IPS-NIHi7 (cell line): ENCODE measurements around the gene GPR89A.
"Not testable (repeated sequence)": the region's sequence is repeated elsewhere in the genome, so short reads cannot be mapped to it uniquely, and the experiment has no call there.

Source experiments
- DNase-seq: peaks from one replicate; pipeline ENCODE4 v3.0.0; 2012; ENCODE audit warnings: mixed read lengths; ENCODE audit errors: extremely low spot score

Gene GPR89A

GRCh38 chr1:145686078-145686477, 78.3 kb downstream of the GPR89A start:
- DNase-seq, result not testable (repeated sequence)

- no peak for DNase-seq
Observed at GRCh38 chr1:145688328-145688727, 80.5 kb downstream of the GPR89A start.

DNA sequence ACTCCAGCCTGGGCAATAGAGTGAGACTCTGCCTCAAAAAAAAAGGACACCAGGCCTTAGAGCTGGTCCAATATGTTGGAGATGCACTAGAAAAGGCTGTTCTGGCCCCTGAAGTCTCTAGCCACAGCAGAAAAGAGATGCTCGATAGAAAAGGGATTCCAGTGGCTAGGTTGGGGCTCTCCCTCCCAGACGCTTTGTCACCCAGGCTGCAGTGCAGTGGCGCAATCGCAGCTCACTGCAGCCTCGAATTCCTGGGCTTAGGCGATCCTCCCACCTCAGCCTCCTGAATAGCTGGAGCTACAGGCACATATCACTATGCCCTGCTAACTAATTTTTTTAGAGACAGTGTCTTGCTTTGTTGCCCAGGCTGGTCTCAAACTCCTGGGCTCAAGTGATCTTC, 81.1 kb downstream of the GPR89A start:
- no peak for DNase-seq

GRCh38 chr1:145689922-145690321, 82.1 kb downstream of the GPR89A start:
- DNase-seq, result no peak

GRCh38 chr1:145690587-145691558, 83.1 kb downstream of the GPR89A start:
- no peak for DNase-seq

DNA sequence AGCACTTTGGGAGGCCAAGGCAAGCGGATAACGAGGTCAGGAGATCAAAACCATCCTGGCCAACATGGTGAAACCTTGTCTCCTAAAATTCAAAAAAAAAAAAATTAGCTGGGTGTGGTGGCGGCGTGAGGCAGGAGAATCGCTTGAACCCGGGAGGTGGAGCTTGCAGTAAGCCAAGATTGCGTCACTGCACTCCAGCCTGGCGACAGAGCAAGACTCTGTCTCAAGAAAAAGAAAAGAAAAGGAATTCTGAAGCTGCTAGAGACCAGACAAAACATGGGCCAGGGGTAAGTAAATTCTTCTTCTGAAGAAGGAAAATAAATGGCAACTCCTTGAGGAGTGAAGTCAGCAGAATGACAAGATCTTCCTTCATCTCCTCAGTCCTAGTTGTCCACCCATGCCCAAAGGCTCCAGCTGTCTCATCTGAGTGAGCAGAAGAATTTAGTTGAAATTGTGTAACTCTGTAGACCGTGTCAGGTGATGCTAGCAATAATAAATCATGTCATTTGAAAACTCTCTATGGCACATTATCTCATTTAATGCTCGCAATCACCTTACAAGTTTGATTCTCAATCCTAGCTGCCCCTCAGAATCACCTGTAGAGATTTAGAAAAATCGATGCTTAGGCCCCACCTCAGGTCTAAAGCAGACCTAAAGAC, 85.1 kb downstream of the GPR89A start:
- DNase-seq, result no peak

DNA sequence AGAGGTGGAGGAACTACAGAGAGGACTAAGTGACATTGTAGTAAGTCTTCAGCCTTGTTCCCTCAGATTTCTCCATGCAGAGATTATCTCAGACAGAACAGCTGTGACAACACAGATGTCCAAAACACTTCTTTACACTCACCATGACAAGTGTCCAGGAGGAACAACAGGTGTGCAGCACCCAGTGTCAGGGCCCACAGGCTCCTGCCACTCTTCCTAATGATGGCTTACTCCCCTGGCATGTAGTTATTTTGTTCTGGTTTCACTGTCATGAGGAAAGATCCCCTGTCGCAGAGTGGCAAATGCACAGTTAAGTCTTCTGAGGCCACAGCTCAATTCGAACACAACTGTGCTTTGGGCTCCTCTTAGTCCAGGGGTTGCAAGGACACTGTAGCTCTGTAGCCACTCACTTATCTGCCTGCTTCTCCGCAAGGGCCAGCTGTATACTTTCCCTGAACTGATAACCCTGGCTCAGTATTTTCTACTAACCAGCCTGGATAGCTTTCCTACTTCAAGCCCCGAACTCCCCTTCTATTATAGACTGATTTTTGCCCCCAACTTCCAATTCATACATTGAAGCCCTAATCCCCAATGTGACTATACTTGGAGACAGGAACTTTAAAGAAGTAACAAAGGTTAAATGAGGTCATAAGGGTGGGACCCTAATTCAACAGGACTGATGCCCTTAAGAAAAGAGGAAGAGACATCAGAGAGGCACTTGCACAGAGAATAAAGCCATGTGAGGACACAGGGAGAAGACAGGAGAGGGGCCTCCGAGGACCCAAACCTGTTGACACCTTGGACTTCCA, 88.2 kb downstream of the GPR89A start:
- no peak for DNase-seq

- DNase-seq, result no peak
Observed at GRCh38 chr1:145696630-145696960, 88.8 kb downstream of the GPR89A start.

DNA sequence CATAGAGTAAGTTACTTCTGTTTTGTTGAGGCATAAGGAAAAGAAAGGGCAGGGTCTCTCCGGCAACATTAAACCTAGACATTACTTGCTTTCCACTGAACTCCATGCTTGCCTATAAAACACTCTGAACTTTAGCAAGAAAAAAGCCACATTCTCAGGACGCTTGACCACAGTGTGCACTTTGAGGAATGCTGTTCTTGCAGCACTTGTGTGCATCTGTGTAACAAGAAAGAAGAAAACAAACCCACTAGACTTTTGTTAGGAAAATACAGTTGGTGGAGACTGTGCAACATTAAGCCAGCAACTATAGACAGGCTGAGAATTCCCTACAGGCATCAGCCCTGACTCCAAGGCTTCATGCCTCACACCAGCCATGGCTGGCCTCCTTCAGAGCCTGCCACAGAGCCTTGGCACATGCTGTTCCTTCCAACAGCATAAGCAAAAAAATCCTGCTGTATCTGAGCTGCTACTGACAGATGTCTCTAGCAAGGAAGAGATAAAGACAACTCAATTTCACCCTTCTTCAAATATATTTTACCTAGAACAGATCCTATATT, 93.6 kb downstream of the GPR89A start:
- no peak for DNase-seq

GRCh38 chr1:145702052-145702451, 94.3 kb downstream of the GPR89A start:
- no peak for DNase-seq

DNA sequence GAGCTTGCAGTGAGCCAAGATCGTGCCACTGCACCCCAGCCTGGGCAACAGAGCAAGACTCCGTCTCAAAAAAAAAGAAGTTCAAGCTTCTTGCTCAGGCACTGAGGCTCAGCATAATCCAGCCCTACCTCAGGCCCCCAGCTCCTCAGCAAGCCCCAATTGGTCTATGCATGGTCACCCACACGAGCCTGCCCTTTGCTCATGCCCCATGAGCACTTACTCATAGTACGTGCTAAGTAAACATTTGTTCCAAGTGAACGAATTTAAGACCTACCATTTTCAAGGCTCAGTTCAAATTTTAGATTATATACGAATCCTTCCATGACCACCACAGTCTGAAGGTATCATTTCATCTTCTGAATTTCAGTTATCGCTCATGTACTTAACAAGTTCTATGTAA, 95.0 kb downstream of the GPR89A start:
- peak; percentile 3 for DNase-seq

DNA sequence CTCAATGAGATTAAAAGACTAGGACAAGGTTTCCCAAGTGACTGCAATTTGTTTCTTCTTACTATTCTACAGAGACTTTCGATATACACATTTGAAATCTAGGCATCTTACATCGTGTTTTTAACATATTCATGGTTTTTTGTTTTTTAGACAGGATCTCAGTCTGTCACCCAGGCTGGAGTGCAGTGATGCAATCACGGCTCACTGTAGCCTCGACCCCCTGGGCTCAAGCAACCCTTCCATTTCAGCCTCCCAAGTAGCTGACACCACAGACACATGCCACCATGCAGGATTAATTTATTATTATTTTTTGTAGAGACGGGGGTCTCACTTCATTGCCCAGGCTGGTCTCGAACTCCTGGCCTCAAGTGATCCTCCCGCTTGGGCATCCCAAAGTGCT, 97.8 kb downstream of the GPR89A start:
- DNase-seq, result no peak

DNA sequence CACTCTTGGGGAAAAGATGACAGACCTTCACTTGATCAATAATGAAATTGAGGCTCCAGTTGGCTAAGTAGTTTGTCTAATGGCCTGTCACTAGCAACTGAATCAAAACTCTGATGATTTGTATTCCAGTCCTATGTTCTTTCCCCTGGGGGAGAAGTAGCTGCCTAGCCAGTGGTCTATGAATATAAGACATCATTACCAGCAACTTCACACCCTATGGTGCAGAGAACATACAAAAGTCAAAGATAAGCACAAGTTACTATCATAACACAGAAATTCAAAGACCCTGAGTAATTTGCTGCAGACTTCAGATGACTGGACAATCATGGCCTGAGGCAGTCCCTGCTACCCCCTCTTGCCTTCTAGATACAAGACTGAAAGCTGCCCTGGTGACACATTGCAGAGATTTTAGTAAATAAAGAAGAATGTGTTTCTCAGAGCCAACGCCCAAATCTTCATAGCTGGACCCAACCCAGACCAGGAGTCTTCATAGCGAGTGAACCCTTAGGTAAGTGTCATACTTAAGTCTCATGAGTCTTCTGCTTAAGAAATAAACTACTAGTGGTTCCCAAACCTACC, 98.4 kb downstream of the GPR89A start:
- no peak for DNase-seq

GRCh38 chr1:145707183-145707867, 99.5 kb downstream of the GPR89A start, which contains the start of gene PDZK1:
TSS of gene PDZK1 (minus strand) at chr1:145707368. CDS start at chr1:145688021, 19,347 bp downstream.
- no peak for DNase-seq

DNA sequence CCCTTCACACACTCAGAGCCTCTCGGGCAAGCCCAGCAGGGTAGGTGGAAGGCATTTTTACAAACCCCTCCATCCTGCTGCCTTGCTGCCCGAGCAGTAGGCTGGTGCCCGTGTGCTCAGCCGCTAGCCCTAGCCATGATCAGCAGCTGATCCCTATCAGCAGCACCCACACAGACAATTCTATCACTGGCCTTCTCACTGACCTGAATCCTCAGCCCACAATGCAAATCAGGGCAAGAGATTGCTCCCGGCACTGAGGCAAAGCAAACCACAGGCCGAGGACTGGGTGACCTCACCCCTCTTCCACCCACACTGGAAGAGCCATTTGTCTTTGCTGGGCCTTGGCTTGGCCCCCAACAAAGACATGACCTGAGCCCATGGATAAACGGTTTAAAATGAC, 100.3 kb downstream of the GPR89A start:
- DNase-seq, result no peak

DNA sequence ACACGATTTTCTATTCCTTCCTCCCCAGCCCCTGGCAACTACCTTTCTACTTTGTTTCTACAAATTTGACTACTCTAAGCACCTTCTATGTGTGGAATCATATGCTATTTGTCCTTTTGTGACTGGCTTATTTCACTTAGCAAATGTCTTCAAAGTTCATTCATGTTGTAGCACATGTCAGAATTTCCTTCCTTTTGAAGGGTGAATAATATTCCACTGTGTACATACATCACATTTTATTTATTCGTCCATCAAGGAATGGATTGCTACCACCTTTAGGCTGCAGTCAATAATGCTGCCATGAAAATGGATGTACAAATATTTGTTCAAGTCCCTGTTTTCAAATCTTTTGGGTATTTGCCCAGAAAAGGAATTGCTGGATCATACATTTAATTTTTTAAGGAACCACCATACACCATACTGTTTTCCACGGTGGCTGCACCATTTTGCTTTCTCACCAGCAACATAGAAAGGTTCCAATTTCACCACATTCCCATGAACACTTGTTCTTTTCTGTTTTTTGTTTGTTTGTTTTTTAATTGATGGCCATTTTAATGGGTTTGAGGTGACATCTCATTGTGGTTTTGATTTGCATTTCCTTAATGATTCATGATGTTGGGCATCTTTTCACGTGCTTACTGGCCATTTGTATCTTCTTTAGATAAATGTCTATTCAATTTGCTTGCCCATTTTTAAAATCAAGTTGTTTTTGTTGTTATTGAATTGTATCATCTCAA, 102.7 kb downstream of the GPR89A start:
- DNase-seq, result no peak

DNA sequence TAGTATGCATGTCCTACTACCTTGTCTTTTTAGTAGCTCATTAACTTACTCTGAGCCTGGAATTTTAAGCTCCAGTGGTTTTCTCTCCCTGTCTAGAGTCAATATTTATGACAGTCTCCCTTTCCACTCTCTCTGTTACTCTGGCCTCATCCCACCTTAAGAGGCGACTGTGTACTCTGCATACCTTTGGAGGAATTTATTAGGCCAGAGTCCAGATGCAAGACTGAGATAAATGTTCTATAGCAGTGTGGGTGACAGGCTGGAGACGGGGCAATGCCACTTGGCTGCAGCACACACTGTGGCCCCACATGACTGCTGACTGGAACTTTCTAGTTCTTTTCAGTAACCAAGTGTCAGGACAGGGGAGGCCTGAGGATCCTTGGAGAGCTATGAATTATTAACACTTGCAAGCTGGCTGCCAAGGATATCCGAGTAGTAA, 103.4 kb downstream of the GPR89A start:
- no peak for DNase-seq

DNA sequence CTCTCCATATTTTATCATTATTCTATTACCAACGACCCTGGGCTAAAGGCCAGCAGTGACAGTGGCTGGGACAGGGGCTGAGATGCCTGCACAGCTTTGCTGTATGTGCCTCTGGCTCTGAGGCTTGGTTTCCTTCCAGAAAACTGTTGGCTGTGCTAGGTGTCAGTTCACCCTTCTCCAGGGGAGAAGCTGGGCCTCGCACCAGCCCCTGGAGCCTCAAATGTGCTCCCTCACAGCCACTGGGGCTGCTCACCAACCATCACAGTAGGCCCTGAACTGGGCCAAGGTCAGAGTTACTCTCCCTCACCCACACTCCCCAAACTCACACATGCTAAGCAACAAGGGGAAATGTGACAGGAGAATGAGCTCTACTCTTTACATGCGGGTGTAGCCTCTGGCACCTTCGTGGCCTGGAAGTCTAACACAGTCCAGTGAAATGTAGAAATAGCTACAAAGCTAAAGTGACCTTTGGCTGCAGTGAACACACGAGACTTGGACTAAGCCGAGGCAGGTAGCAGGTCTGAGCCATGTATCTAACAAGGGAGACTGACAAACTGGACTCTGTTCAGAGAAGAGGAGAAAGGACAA, 106.8 kb downstream of the GPR89A start:
- no peak for DNase-seq

DNA sequence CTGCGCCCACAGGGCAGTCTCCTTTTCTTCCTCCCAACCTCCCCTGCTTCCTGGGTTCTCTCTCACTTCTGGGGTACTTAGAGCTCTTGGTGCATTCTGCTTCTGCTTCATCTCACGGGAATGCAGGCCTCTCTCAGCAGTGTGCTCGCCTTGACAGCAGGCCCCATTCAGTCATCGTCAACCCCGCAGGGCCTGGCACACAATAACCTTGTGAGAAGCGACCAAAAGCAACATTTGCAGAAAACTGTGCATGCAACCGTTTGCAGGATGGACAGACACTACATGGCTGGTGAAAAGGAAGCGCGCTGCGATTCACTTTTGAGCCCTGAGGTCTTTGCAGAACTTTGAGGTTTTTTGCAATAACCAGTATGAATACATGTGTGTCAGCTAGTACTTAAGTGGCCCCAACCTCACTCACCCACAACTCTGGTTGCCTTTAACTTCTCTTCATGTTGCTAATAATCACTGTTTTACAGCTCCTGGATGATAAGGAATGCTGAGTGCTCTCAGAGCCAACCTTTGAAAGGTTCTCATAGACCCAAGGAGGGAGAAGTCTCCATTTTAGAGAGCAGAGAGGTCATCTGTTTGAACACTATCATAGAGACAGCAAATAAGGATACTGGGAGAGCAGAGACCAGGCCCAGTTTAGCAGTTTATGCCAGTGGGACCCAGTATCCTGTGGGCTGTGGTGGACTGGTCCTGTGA, 109.0 kb downstream of the GPR89A start:
- DNase-seq, result no peak
